ENCODE results near the gene MIAT.

- TF ChIP-seq, protein P1, sequence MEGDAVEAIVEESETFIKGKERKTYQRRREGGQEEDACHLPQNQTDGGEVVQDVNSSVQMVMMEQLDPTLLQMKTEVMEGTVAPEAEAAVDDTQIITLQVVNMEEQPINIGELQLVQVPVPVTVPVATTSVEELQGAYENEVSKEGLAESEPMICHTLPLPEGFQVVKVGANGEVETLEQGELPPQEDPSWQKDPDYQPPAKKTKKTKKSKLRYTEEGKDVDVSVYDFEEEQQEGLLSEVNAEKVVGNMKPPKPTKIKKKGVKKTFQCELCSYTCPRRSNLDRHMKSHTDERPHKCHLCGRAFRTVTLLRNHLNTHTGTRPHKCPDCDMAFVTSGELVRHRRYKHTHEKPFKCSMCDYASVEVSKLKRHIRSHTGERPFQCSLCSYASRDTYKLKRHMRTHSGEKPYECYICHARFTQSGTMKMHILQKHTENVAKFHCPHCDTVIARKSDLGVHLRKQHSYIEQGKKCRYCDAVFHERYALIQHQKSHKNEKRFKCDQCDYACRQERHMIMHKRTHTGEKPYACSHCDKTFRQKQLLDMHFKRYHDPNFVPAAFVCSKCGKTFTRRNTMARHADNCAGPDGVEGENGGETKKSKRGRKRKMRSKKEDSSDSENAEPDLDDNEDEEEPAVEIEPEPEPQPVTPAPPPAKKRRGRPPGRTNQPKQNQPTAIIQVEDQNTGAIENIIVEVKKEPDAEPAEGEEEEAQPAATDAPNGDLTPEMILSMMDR (IDR thresholded peaks at IDR 0.05), result no peak
- no peak for TF ChIP-seq POLR2A (IDR thresholded peaks at IDR 0.05)
Observed at GRCh38 chr22:26677217-26677616, 19.8 kb downstream of the MIAT start.

Data from heart left ventricle (tissue), 13 donors.